CD14-positive monocyte (primary cell): ENCODE results near the gene CELSR1. TPM values are rescaled to one million over a fixed set of nuclear protein-coding genes. Genes with fewer than 3 reads are reported as not detected.

ENCODE experiments used
- DNase-seq, 3 donors: peaks; one replicate each; pipeline ENCODE4 v3.0.0-alpha.2; 2011 to 2022
- H2AFZ ChIP-seq: 2 replicates; pipeline ENCODE4 v1.6.0; 2012; ENCODE audit warnings: mild to moderate bottlenecking, low read depth, low read length, inconsistent platforms; ENCODE audit not compliant: insufficient read depth, poor library complexity, severe bottlenecking
- H3K27ac ChIP-seq, 2 donors: 1 replicate in 1 of 2; 2 replicates in 1 of 2; pipeline ENCODE4 v1.5.1; 2012 to 2013; ENCODE audit warnings: low read length in 2 of 2, control low read depth in 1 of 2, inconsistent platforms in 1 of 2, low read depth in 1 of 2, mild to moderate bottlenecking in 1 of 2
- H3K27me3 ChIP-seq, 2 donors: one replicate each; pipeline versions ENCODE4 v1.6.0 to v1.6.1; 2011 to 2013; ENCODE audit warnings: low read length in 2 of 2; ENCODE audit not compliant: control insufficient read depth in 2 of 2, insufficient read depth in 2 of 2
- H3K36me3 ChIP-seq, 2 donors: replicated peaks in 1 of 2; 1 replicate in 1 of 2; 2 replicates in 1 of 2; pipeline versions ENCODE4 v1.5.1 to v1.6.1; 2012 to 2013; ENCODE audit warnings: low read length in 2 of 2, control low read depth in 1 of 2, inconsistent platforms in 1 of 2, mild to moderate bottlenecking in 1 of 2; ENCODE audit not compliant: insufficient read depth in 2 of 2, control insufficient read depth in 1 of 2
- H3K4me1 ChIP-seq, 2 donors: 1 replicate in 1 of 2; 2 replicates in 1 of 2; pipeline versions ENCODE4 v1.5.1 to v1.6.1; 2012 to 2013; ENCODE audit warnings: low read length in 2 of 2, control low read depth in 1 of 2, inconsistent platforms in 1 of 2, mild to moderate bottlenecking in 1 of 2, moderate library complexity in 1 of 2; ENCODE audit not compliant: insufficient read depth in 2 of 2, control insufficient read depth in 1 of 2
- H3K4me2 ChIP-seq: replicated peaks from 2 replicates; pipeline ENCODE3; 2012; ENCODE audit warnings: low read length, moderate library complexity, mild to moderate bottlenecking; ENCODE audit not compliant: poor library complexity, severe bottlenecking; ENCODE audit errors: extremely low read depth
- H3K4me3 ChIP-seq, 3 experiments: fragments of 200-600 bp in 1 of 3; sonication (generic) in 1 of 3; replicated peaks in 1 of 3; 1 replicate in 2 of 3; 2 replicates in 1 of 3; pipeline ENCODE4 v1.5.1; 2011 to 2013; ENCODE audit warnings: low read length in 3 of 3, mild to moderate bottlenecking in 3 of 3, control low read depth in 2 of 3, low read depth in 2 of 3, inconsistent platforms in 1 of 3, moderate library complexity in 1 of 3
- H3K79me2 ChIP-seq: 2 replicates; pipeline ENCODE4 v1.6.0; 2012; ENCODE audit warnings: mild to moderate bottlenecking, control low read depth, inconsistent platforms, low read length, moderate library complexity; ENCODE audit not compliant: insufficient read depth
- H3K9ac ChIP-seq: 2 replicates; pipeline ENCODE4 v1.6.0; 2017; ENCODE audit warnings: low read length, mild to moderate bottlenecking; ENCODE audit not compliant: insufficient read depth, poor library complexity, severe bottlenecking
- H3K9me3 ChIP-seq, 2 donors: replicated peaks in 1 of 2; 1 replicate in 1 of 2; 2 replicates in 1 of 2; pipeline versions ENCODE4 v1.5.1 to v1.6.1; 2012 to 2013; ENCODE audit warnings: low read length in 2 of 2, control low read depth in 1 of 2; ENCODE audit not compliant: control insufficient read depth in 1 of 2, insufficient read depth in 1 of 2
- H4K20me1 ChIP-seq: 2 replicates; pipeline ENCODE4 v1.6.0; 2012; ENCODE audit warnings: mild to moderate bottlenecking, low read length, control low read depth, moderate library complexity; ENCODE audit not compliant: insufficient read depth
- H3K27ac Mint-ChIP-seq, 7 donors: one replicate each; pipeline ENCODE4 v1.8.0; 2020; ENCODE audit warnings: mild to moderate bottlenecking in 7 of 7, mixed read lengths in 7 of 7, moderate library complexity in 6 of 7, inconsistent platforms in 2 of 7
- H3K27me3 Mint-ChIP-seq, 3 donors: one replicate each; pipeline ENCODE4 v1.8.0; 2021 to 2022; ENCODE audit warnings: low read depth in 3 of 3, mild to moderate bottlenecking in 3 of 3, mixed read lengths in 3 of 3, moderate library complexity in 3 of 3, inconsistent platforms in 1 of 3
- H3K36me3 Mint-ChIP-seq, 2 donors: one replicate each; pipeline ENCODE4 v1.8.0; 2020; ENCODE audit warnings: mixed read lengths in 2 of 2, inconsistent platforms in 1 of 2, mild to moderate bottlenecking in 1 of 2
- H3K4me1 Mint-ChIP-seq: one replicate; pipeline ENCODE4 v1.8.0; 2020; ENCODE audit warnings: mild to moderate bottlenecking, mixed read lengths
- H3K4me3 Mint-ChIP-seq, 2 donors: one replicate each; pipeline ENCODE4 v1.8.0; 2020; ENCODE audit warnings: mild to moderate bottlenecking in 2 of 2, mixed read lengths in 2 of 2, moderate library complexity in 1 of 2
- H3K9me3 Mint-ChIP-seq, 7 donors: one replicate each; pipeline ENCODE4 v1.8.0; 2020 to 2022; ENCODE audit warnings: mixed read lengths in 7 of 7, mild to moderate bottlenecking in 6 of 7, moderate library complexity in 6 of 7, inconsistent platforms in 2 of 7
- WGBS: methylation state at CpG from one replicate; pipeline ENCODE4 v1.1.5; 2013; ENCODE audit warnings: missing lambda C conversion rate; ENCODE audit not compliant: insufficient coverage; 5-methylcytosine and 5-hydroxymethylcytosine counted together
- intact Hi-C, 2 donors: fragments of 100-400 bp; cut with micrococcal nuclease; formaldehyde crosslinking; loops; one replicate each; pipeline versions ENCODE4 v1.15.0 to v1.15.1; 2023
- polyA plus RNA-seq, 3 donors: library from polyadenylated mRNA; depleted of rRNA in 1 of 3; unstranded in 2 of 3; stranded (reverse) in 1 of 3; fragments of 300-500 nt in 2 of 3; fragments of >200 nt in 1 of 3; fragmentation: Illumina TruSeq in 2 of 3; gene quantifications; 1 replicate in 2 of 3; 2 replicates in 1 of 3; pipeline ENCODE4 v1.2.3, GENCODE V29; 2012 to 2021
- TF ChIP-seq, protein P1 (sequence below): fragments of 200-600 bp; IDR thresholded peaks from one replicate; pipeline ENCODE4 v1.8.0; 2022; ENCODE audit warnings: antibody characterized with exemption, mild to moderate bottlenecking

Gene CELSR1
- polyA plus RNA-seq, 3 donors = 0.16 TPM; not detected in 2

GRCh38 chr22:46326066-46326680, 211.2 kb downstream of the CELSR1 start:
- Mint-ChIP-seq H3K4me1 (no peaks in the 10 kb centered on the region), H3K27me3 (peaks cover 0 to 2% (median 0%) of the 10 kb centered on the region in 3 donors), H3K4me3 (no peak overlapping the region), H3K36me3 (peaks cover 72 to 96% of the 10 kb centered on the region in 2 donors), H3K27ac (no peak overlapping the region), H3K9me3 (no peaks in the 10 kb centered on the region)
- 95% methylated on average over 22 of the region's 23 CpGs for WGBS
- H3K36me3 ChIP-seq = peaks cover 62 to 96% of the 10 kb centered on the region in 2 donors
- DNase-seq = no peak
- no peak overlapping the region for H3K27ac ChIP-seq
- no peaks in the 10 kb centered on the region for H4K20me1 ChIP-seq
- no peak overlapping the region for H3K9ac ChIP-seq
- no peaks in the 10 kb centered on the region for H3K4me1 ChIP-seq
- intact Hi-C loops = no loop called here
- H3K27me3 ChIP-seq = no peaks in the 10 kb centered on the region
- no peak overlapping the region for H3K4me3 ChIP-seq
- H2AFZ ChIP-seq = no peak overlapping the region
- no peak overlapping the region for H3K4me2 ChIP-seq
- H3K9me3 ChIP-seq = no peaks in the 10 kb centered on the region
- H3K79me2 ChIP-seq = peaks cover 3% of the 10 kb centered on the region
- TF ChIP-seq, protein P1, sequence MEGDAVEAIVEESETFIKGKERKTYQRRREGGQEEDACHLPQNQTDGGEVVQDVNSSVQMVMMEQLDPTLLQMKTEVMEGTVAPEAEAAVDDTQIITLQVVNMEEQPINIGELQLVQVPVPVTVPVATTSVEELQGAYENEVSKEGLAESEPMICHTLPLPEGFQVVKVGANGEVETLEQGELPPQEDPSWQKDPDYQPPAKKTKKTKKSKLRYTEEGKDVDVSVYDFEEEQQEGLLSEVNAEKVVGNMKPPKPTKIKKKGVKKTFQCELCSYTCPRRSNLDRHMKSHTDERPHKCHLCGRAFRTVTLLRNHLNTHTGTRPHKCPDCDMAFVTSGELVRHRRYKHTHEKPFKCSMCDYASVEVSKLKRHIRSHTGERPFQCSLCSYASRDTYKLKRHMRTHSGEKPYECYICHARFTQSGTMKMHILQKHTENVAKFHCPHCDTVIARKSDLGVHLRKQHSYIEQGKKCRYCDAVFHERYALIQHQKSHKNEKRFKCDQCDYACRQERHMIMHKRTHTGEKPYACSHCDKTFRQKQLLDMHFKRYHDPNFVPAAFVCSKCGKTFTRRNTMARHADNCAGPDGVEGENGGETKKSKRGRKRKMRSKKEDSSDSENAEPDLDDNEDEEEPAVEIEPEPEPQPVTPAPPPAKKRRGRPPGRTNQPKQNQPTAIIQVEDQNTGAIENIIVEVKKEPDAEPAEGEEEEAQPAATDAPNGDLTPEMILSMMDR = no peak

DNA sequence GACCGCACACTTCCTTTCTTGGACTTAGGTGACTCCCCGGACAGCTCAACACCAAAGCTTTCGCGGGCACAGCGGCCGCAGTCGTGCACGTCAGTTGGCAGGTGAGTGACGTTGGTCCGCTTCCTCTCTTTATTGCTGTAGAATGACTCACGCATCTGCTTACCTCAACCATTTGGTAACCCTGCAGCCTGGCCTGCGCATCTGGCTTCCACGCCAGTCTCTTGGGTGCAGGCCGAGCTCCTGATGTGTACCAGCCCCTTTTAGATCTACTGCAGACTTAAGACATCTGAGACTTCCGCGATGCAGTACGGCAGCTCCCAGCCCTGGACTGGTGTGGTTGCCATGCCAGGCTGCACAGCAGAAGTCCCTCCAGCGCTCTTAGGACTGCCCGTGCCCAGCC, 214.3 kb downstream of the CELSR1 start:
- peaks cover 0 to 2% (median 0%) of the 10 kb centered on the region in 3 donors for H3K27me3 Mint-ChIP-seq
- intact Hi-C loops = no loop called here
- 95% methylated on average over 19 of the region's 19 CpGs for WGBS
- no peak overlapping the region for H3K4me2 ChIP-seq
- H3K4me1 Mint-ChIP-seq = no peaks in the 10 kb centered on the region
- no peak overlapping the region for H3K27ac Mint-ChIP-seq
- H4K20me1 ChIP-seq = no peaks in the 10 kb centered on the region
- H3K4me3 ChIP-seq = no peak overlapping the region
- H3K27me3 ChIP-seq = no peaks in the 10 kb centered on the region
- TF ChIP-seq, protein P1 = no peak
- no peaks in the 10 kb centered on the region for H3K9me3 Mint-ChIP-seq
- peaks cover 66 to 93% of the 10 kb centered on the region in 2 donors for H3K36me3 ChIP-seq
- H3K4me3 Mint-ChIP-seq = no peak overlapping the region
- no peaks in the 10 kb centered on the region for H3K9me3 ChIP-seq
- peaks cover 31% of the 10 kb centered on the region for H3K79me2 ChIP-seq
- H3K36me3 Mint-ChIP-seq = peaks cover 83 to 99% of the 10 kb centered on the region in 2 donors
- DNase-seq = no peak
- H3K4me1 ChIP-seq = no peaks in the 10 kb centered on the region
- H3K27ac ChIP-seq = no peak overlapping the region
- H3K9ac ChIP-seq = no peak overlapping the region
- no peak overlapping the region for H2AFZ ChIP-seq
